H1 (cell line): Measurements from ENCODE around the gene DCDC2B. TPM values are rescaled to one million over a fixed set of nuclear protein-coding genes. Genes with fewer than 3 reads are reported as not detected.

Source experiments
- CBX8 ChIP-seq: fragments of 300-800, 300-1000 bp; sonication (generic); IDR thresholded peaks from 2 replicates; pipeline ENCODE4 v1.7.1; 2016; ENCODE audit warnings: low read depth, low read length, borderline replicate concordance
- CHD1 ChIP-seq: IDR thresholded peaks from 2 replicates; pipeline ENCODE4 v1.6.1; 2012; ENCODE audit warnings: low read depth, low read length, improper control_type of control experiment
- MAFK ChIP-seq: IDR thresholded peaks from 2 replicates; pipeline ENCODE4 v1.6.1; 2012; ENCODE audit warnings: low read depth, mild to moderate bottlenecking, improper control_type of control experiment, low read length
- MAX ChIP-seq: IDR thresholded peaks from 2 replicates; pipeline ENCODE4 v1.6.1; 2012; ENCODE audit warnings: inconsistent platforms
- SIRT6 ChIP-seq: IDR thresholded peaks from one replicate; pipeline ENCODE4 v1.7.1; 2012; ENCODE audit warnings: low read length, inconsistent platforms
- SUZ12 ChIP-seq: fragments of 200-600 bp; sonication (generic); IDR thresholded peaks from 2 replicates; pipeline ENCODE4 v1.6.1; 2012; ENCODE audit warnings: mild to moderate bottlenecking, inconsistent platforms, low read length, moderate library complexity, mixed read lengths
- YY1 ChIP-seq: IDR thresholded peaks from 2 replicates; pipeline ENCODE4 v1.6.1; 2011; ENCODE audit warnings: low read depth, mild to moderate bottlenecking, low read length
- ZNF274 ChIP-seq: IDR thresholded peaks from 2 replicates; pipeline ENCODE4 v1.7.0; 2012; ENCODE audit warnings: low read length, borderline replicate concordance; ENCODE audit errors: extremely low read depth
- polyA plus RNA-seq, 7 experiments: library from polyadenylated mRNA; depleted of rRNA in 3 of 7; stranded (reverse) in 5 of 7; unstranded in 2 of 7; fragments of >200 nt in 5 of 7; fragments of 200-250 nt in 2 of 7; gene quantifications; 1 replicate in 5 of 7; 2 replicates in 1 of 7; 4 replicates in 1 of 7; pipeline versions ENCODE4 v1.2.1 to v1.2.3, GENCODE V29; 2011 to 2013; ENCODE audit warnings: missing spikeins in 2 of 7, mixed read lengths in 2 of 7
- total RNA-seq: library from RNA; stranded (reverse); fragmentation: NEBNext Ultra II Directional; extraction: Animal tissue kit (Norgen Biotek cat#: 25700); gene quantifications from 2 replicates; pipeline ENCODE4 v1.2.1, GENCODE V29; 2021

DCDC2B gene
- total and polyA plus RNA-seq, 2 of the 8 experiments (the other 6 are each of a cell fraction or from before 2014, with no cell fraction given) = not detected

- TF ChIP-seq YY1 (no peak), CBX8 (no peak), SUZ12 (no peak), CHD1 (no peak), MAX (no peak), MAFK (no peak), SIRT6 (no peak), ZNF274 (no peak)
These were observed 13.9 kb upstream of the DCDC2B start (continued) for GRCh38 chr1:32194984-32195383.
